NCI-H2196 (cell line): Measurements from ENCODE around the gene SPINT2.
"Not testable (repeated sequence)": the region's sequence is repeated elsewhere in the genome, so short reads cannot be mapped to it uniquely, and the experiment has no call there.

Experiments
- DNase-seq: peaks from one replicate; lab custom pipeline; 2025; ENCODE audit not compliant: unreplicated experiment; lab: John Stamatoyannopoulos, UW

The SPINT2 gene

GRCh38 chr19:38264486-38265212 lies at the start of gene SPINT2:
Gene SPINT2, plus strand, starts transcription at chr19:38264573. Its CDS starts 320 bp downstream, at chr19:38264893.
- DNase-seq: no peak

GRCh38 chr19:38216785-38217641 lies 47.4 kb upstream of the SPINT2 start:
- no peak for DNase-seq

- no peak for DNase-seq
Measured at GRCh38 chr19:38218204-38218603, 46.2 kb upstream of the SPINT2 start.

GRCh38 chr19:38219221-38219620 lies 45.2 kb upstream of the SPINT2 start:
- no peak for DNase-seq

GRCh38 chr19:38221421-38221820 lies 43.0 kb upstream of the SPINT2 start:
- no peak for DNase-seq

- no peak for DNase-seq
Measured at GRCh38 chr19:38221919-38222830, 42.2 kb upstream of the SPINT2 start.

- no peak for DNase-seq
Measured at GRCh38 chr19:38223119-38223523, 41.3 kb upstream of the SPINT2 start.

GRCh38 chr19:38223617-38224013 lies 40.8 kb upstream of the SPINT2 start:
- no peak for DNase-seq

- peak; percentile 84 for DNase-seq
Measured at GRCh38 chr19:38224014-38224862, 40.1 kb upstream of the SPINT2 start, which contains the start of gene DPF1. Gene DPF1, minus strand, starts transcription at chr19:38224222. Its CDS starts 80 bp downstream, at chr19:38224142.

GRCh38 chr19:38224863-38225218 lies 39.5 kb upstream of the SPINT2 start:
- DNase-seq: not testable (repeated sequence)

GRCh38 chr19:38227287-38228004 lies 36.9 kb upstream of the SPINT2 start:
- no peak for DNase-seq

GRCh38 chr19:38228005-38228377 lies 36.4 kb upstream of the SPINT2 start:
- no peak for DNase-seq

GRCh38 chr19:38228491-38229439 lies 35.6 kb upstream of the SPINT2 start:
- DNase-seq: no peak

GRCh38 chr19:38229585-38230073 lies 34.7 kb upstream of the SPINT2 start:
- DNase-seq: peak; percentile 93

GRCh38 chr19:38230506-38231133 lies 33.8 kb upstream of the SPINT2 start:
- not testable (repeated sequence) for DNase-seq

- DNase-seq: no peak
Measured at GRCh38 chr19:38231918-38232317, 32.5 kb upstream of the SPINT2 start.

- DNase-seq: peak; percentile 82
Measured at GRCh38 chr19:38233740-38234251, 30.6 kb upstream of the SPINT2 start.

GRCh38 chr19:38234615-38235014 lies 29.8 kb upstream of the SPINT2 start:
- no peak for DNase-seq
